Neuronal stem cell (in vitro differentiated cells): Measurements from ENCODE around the gene P2RX7.

ENCODE experiments used
- DNase-seq: peaks from one replicate; pipeline ENCODE4 v3.0.0-alpha.2; 2013; ENCODE audit warnings: low spot score
- H2AFZ ChIP-seq: one replicate; pipeline ENCODE4 v1.6.1; 2013; ENCODE audit warnings: mild to moderate bottlenecking, low read length, inconsistent platforms
- H2AK5ac ChIP-seq: 2 replicates; pipeline ENCODE4 v1.6.1; 2013; ENCODE audit warnings: low read depth, mild to moderate bottlenecking, inconsistent platforms, low read length, moderate library complexity, mixed read lengths
- H2BK120ac ChIP-seq: 2 replicates; pipeline ENCODE4 v1.6.1; 2013; ENCODE audit warnings: low read depth, mild to moderate bottlenecking, inconsistent platforms, low read length, moderate library complexity, mixed read lengths
- H2BK12ac ChIP-seq: one replicate; pipeline ENCODE4 v1.6.1; 2013; ENCODE audit warnings: low read length, inconsistent platforms
- H2BK15ac ChIP-seq: 2 replicates; pipeline ENCODE4 v1.6.1; 2013; ENCODE audit warnings: mild to moderate bottlenecking, low read length, inconsistent platforms, mixed read lengths
- H2BK5ac ChIP-seq: one replicate; pipeline ENCODE4 v1.6.1; 2013; ENCODE audit warnings: inconsistent platforms, mild to moderate bottlenecking, low read length, moderate library complexity
- H3K14ac ChIP-seq: one replicate; pipeline ENCODE4 v1.6.1; 2013; ENCODE audit warnings: low read length, inconsistent platforms
- H3K18ac ChIP-seq: 2 replicates; pipeline ENCODE4 v1.6.1; 2013; ENCODE audit warnings: low read length, inconsistent platforms
- H3K23ac ChIP-seq: 2 replicates; pipeline ENCODE4 v1.6.1; 2013; ENCODE audit warnings: low read depth, mild to moderate bottlenecking, mixed read lengths, low read length, inconsistent platforms; ENCODE audit not compliant: poor library complexity
- H3K27ac ChIP-seq: replicated peaks from 3 replicates; pipeline ENCODE4 v1.5.1; 2013; ENCODE audit warnings: low read length, inconsistent platforms
- H3K27me3 ChIP-seq, 3 experiments: 2 replicates each; pipeline ENCODE4 v1.6.1; 2013; ENCODE audit warnings: low read length in 3 of 3, mild to moderate bottlenecking in 2 of 3, inconsistent platforms in 1 of 3, low read depth in 1 of 3, mixed read lengths in 1 of 3, moderate library complexity in 1 of 3; ENCODE audit not compliant: control insufficient read depth in 3 of 3, insufficient read depth in 3 of 3
- H3K36me3 ChIP-seq, 2 donors: replicated peaks in 1 of 2; 2 replicates each; pipeline ENCODE4 v1.6.1; 2013; ENCODE audit warnings: low read length in 2 of 2; ENCODE audit not compliant: control insufficient read depth in 2 of 2, insufficient read depth in 2 of 2
- H3K4ac ChIP-seq: 2 replicates; pipeline ENCODE4 v1.6.1; 2013; ENCODE audit warnings: inconsistent platforms, mild to moderate bottlenecking, low read length, moderate library complexity
- H3K4me1 ChIP-seq, 2 donors: 1 replicate in 1 of 2; 2 replicates in 1 of 2; pipeline ENCODE4 v1.6.1; 2013; ENCODE audit warnings: low read length in 2 of 2, low read depth in 1 of 2; ENCODE audit not compliant: control insufficient read depth in 2 of 2, insufficient read depth in 1 of 2
- H3K4me2 ChIP-seq: one replicate; pipeline ENCODE4 v1.6.1; 2013; ENCODE audit warnings: mild to moderate bottlenecking, low read length, inconsistent platforms; ENCODE audit not compliant: insufficient read depth, poor library complexity, severe bottlenecking
- H3K4me3 ChIP-seq, 2 donors: 2 replicates each; pipeline ENCODE4 v1.5.1; 2013; ENCODE audit warnings: low read length in 2 of 2, mild to moderate bottlenecking in 2 of 2, inconsistent platforms in 1 of 2, moderate library complexity in 1 of 2
- H3K79me1 ChIP-seq: one replicate; pipeline ENCODE4 v1.6.1; 2013; ENCODE audit warnings: low read depth, mild to moderate bottlenecking, inconsistent platforms, low read length, moderate library complexity
- H3K9ac ChIP-seq: one replicate; pipeline ENCODE4 v1.6.1; 2013; ENCODE audit warnings: mild to moderate bottlenecking, low read depth, low read length, inconsistent platforms; ENCODE audit not compliant: poor library complexity
- H3K9me3 ChIP-seq, 2 donors: replicated peaks in 1 of 2; 2 replicates each; pipeline versions ENCODE3 to v1.6.1; 2013; ENCODE audit warnings: low read length in 2 of 2, mild to moderate bottlenecking in 2 of 2, inconsistent platforms in 1 of 2, low read depth in 1 of 2, mixed read lengths in 1 of 2, moderate library complexity in 1 of 2; ENCODE audit not compliant: control insufficient read depth in 2 of 2, insufficient read depth in 1 of 2
- H4K8ac ChIP-seq: one replicate; pipeline ENCODE4 v1.6.1; 2013; ENCODE audit warnings: low read depth, mild to moderate bottlenecking, inconsistent platforms, low read length, moderate library complexity
- H4K91ac ChIP-seq: one replicate; pipeline ENCODE4 v1.6.1; 2013; ENCODE audit warnings: low read length, low read depth, mild to moderate bottlenecking, inconsistent platforms; ENCODE audit not compliant: poor library complexity
- WGBS, 2 donors: extraction: QIAGEN DNeasy Blood & Tissue Kit; methylation state at CpG; one replicate each; pipeline ENCODE4 v1.1.7; 2013; ENCODE audit warnings: missing lambda C conversion rate in 2 of 2, mixed read lengths in 1 of 2; ENCODE audit not compliant: insufficient read length in 2 of 2, insufficient replicate concordance in 1 of 2; ENCODE audit errors: extremely low coverage in 2 of 2; 5-methylcytosine and 5-hydroxymethylcytosine counted together

Gene P2RX7

DNA sequence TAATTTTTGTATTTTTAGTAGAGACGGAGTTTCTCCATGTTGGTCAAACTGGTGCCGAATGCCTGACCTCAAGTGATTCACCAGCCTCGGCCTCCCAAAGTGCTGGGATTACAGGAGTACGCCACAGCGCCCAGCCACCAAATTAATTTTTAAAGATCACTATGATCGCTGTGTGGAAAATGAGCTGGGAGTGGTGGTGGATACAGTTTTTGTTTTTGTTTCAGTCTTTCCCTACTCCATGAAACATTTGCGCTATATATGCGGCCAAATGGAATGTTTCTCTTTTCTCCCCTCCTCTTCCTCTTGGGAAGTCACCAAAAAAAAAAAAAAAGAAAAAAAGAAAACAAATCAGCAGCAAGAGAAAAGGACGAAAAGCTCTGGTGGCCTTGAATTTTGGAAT lies 56.5 kb downstream of the P2RX7 start:
- Histone ChIP-seq H3K14ac (no peak overlapping the region), H3K18ac (no peak overlapping the region), H2BK120ac (no peak overlapping the region), H3K36me3 (no peaks in the 10 kb centered on the region), H4K8ac (no peak overlapping the region), H3K4me3 (no peak overlapping the region), H3K4ac (no peak overlapping the region), H3K9ac (no peak overlapping the region), H3K27ac (no peak overlapping the region), H3K4me2 (no peak overlapping the region), H3K9me3 (no peaks in the 10 kb centered on the region), H4K91ac (no peak overlapping the region), H2BK12ac (no peak overlapping the region), H3K27me3 (no peaks in the 10 kb centered on the region), H3K4me1 (no peaks in the 10 kb centered on the region), H3K23ac (no peak overlapping the region), H2BK15ac (no peak overlapping the region), H2BK5ac (no peak overlapping the region), H2AFZ (no peak overlapping the region), H2AK5ac (no peak overlapping the region), H3K79me1 (no peaks in the 10 kb centered on the region)
- no CpG with 5 or more reads among the region's 9 CpGs for WGBS, 2 donors
- DNase-seq, result no peak

DNA sequence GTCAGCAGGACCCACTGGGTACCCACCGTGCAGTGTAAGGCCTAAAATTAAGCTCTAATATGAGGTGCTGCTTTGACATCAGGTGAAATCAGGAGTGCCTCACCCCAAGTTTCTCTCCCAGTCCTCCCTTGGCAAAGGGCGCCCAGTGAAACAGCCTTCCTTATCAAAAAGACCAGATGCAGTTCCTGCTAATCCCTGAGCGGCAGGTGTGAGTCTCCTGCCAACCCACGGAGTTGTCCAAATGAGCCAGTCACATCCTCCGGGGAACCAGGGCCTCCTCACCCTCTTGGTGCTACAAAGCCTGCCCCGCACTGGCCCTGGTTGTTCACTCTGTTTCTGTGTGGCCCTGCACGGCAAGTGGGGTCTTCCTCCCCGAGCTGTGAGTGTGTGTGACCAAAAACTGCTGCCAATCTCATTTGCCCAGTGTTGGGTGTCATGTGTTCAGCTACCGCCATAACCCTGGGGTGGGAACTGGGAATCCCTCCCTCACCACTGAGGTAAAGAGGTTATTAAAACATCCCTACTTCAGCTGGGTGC lies 57.0 kb downstream of the P2RX7 start:
- Histone ChIP-seq H3K14ac (no peak overlapping the region), H3K36me3 (no peaks in the 10 kb centered on the region), H2BK5ac (peak overlapping the region; percentile 68), H2BK12ac (no peak overlapping the region), H3K79me1 (no peaks in the 10 kb centered on the region), H3K9ac (no peak overlapping the region), H3K4me3 (no peak overlapping the region), H2BK120ac (no peak overlapping the region), H3K9me3 (no peaks in the 10 kb centered on the region), H4K91ac (no peak overlapping the region), H3K27ac (no peak overlapping the region), H2BK15ac (no peak overlapping the region), H3K27me3 (no peaks in the 10 kb centered on the region), H4K8ac (no peak overlapping the region), H3K23ac (no peak overlapping the region), H2AFZ (no peak overlapping the region), H3K4me2 (no peak overlapping the region), H2AK5ac (no peak overlapping the region), H3K4ac (no peak overlapping the region), H3K18ac (no peak overlapping the region), H3K4me1 (no peaks in the 10 kb centered on the region)
- no peak for DNase-seq
- WGBS, 2 donors, result no CpG with 5 or more reads among the region's 9 CpGs

DNA sequence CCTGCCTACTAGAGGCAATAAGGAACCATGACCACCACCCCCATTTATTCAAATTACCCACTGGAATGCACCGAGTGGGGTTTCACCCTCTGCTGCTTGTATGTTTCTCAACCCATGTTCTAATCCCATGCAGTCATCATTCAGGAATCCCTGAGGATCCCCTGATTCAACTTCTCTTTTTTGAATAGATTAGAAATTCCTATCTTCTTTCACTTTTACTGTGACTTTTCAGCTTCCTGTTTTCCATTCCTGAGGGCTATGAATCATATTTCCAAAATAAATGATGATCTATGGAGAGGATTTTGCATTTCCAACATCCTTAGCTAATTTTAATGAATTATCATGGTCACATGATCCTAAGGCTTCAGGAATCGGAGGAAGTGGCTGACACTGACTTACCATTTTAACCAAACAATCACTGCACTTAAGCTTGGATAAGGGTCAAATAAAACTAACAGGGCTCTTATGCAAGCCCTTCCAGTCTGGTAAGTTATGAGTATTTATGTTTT lies 57.9 kb downstream of the P2RX7 start:
- Histone ChIP-seq H3K9ac (no peak overlapping the region), H2BK15ac (no peak overlapping the region), H2BK5ac (no peak overlapping the region), H3K36me3 (no peaks in the 10 kb centered on the region), H2BK12ac (no peak overlapping the region), H2AFZ (no peak overlapping the region), H3K14ac (no peak overlapping the region), H4K8ac (no peak overlapping the region), H2AK5ac (no peak overlapping the region), H3K18ac (no peak overlapping the region), H3K27me3 (no peaks in the 10 kb centered on the region), H3K4me1 (no peaks in the 10 kb centered on the region), H3K27ac (no peak overlapping the region), H3K9me3 (no peaks in the 10 kb centered on the region), H3K4ac (no peak overlapping the region), H3K4me3 (no peak overlapping the region), H4K91ac (no peak overlapping the region), H2BK120ac (no peak overlapping the region), H3K79me1 (no peaks in the 10 kb centered on the region), H3K4me2 (no peak overlapping the region), H3K23ac (no peak overlapping the region)
- WGBS, 2 donors, result no CpG with 5 or more reads among the region's 2 CpGs
- no peak for DNase-seq

DNA sequence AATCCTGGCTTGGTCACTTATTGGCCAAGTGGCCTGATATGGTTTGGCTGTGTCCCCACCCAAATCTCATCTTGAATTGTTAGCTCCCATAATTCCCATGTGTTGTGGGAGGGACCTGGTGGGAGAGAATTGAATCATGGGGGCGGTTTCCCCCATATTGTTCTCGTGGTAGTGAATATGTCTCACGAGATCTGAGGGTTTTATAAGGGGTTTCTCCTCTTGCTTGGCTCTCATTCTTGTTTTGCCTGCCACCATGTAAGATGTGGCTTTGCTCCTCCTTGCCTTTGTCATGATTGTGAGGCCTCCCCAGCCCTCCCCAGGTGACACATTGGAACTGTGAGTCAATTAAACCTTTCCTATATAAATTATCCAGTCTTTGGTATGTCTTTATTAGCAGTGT lies 58.5 kb downstream of the P2RX7 start:
- Histone ChIP-seq H3K4me2 (no peak overlapping the region), H3K23ac (no peak overlapping the region), H3K36me3 (no peaks in the 10 kb centered on the region), H3K4me3 (no peak overlapping the region), H4K91ac (no peak overlapping the region), H3K4ac (no peak overlapping the region), H3K79me1 (no peaks in the 10 kb centered on the region), H3K4me1 (no peaks in the 10 kb centered on the region), H2BK15ac (no peak overlapping the region), H3K9me3 (no peaks in the 10 kb centered on the region), H2BK5ac (no peak overlapping the region), H2BK12ac (no peak overlapping the region), H2BK120ac (no peak overlapping the region), H2AFZ (no peak overlapping the region), H3K18ac (no peak overlapping the region), H2AK5ac (no peak overlapping the region), H3K27me3 (no peaks in the 10 kb centered on the region), H3K27ac (no peak overlapping the region), H3K14ac (no peak overlapping the region), H3K9ac (no peak overlapping the region), H4K8ac (no peak overlapping the region)
- DNase-seq, result no peak
- WGBS, 2 donors, result no CpG with 5 or more reads among the region's 3 CpGs
